Neuronal stem cell (in vitro differentiated cells): ENCODE measurements around the gene MTG2.
A peak's percentile ranks its signal among the peaks of the same experiment; 100 is the strongest.

Source experiments
- DNase-seq: peaks from one replicate; pipeline ENCODE4 v3.0.0-alpha.2; 2013; ENCODE audit warnings: low spot score
- H2AFZ ChIP-seq: one replicate; pipeline ENCODE4 v1.6.1; 2013; ENCODE audit warnings: mild to moderate bottlenecking, low read length, inconsistent platforms
- H2AK5ac ChIP-seq: 2 replicates; pipeline ENCODE4 v1.6.1; 2013; ENCODE audit warnings: low read depth, mild to moderate bottlenecking, inconsistent platforms, low read length, moderate library complexity, mixed read lengths
- H2BK120ac ChIP-seq: 2 replicates; pipeline ENCODE4 v1.6.1; 2013; ENCODE audit warnings: low read depth, mild to moderate bottlenecking, inconsistent platforms, low read length, moderate library complexity, mixed read lengths
- H2BK12ac ChIP-seq: one replicate; pipeline ENCODE4 v1.6.1; 2013; ENCODE audit warnings: low read length, inconsistent platforms
- H2BK15ac ChIP-seq: 2 replicates; pipeline ENCODE4 v1.6.1; 2013; ENCODE audit warnings: mild to moderate bottlenecking, low read length, inconsistent platforms, mixed read lengths
- H2BK5ac ChIP-seq: one replicate; pipeline ENCODE4 v1.6.1; 2013; ENCODE audit warnings: inconsistent platforms, mild to moderate bottlenecking, low read length, moderate library complexity
- H3K14ac ChIP-seq: one replicate; pipeline ENCODE4 v1.6.1; 2013; ENCODE audit warnings: low read length, inconsistent platforms
- H3K18ac ChIP-seq: 2 replicates; pipeline ENCODE4 v1.6.1; 2013; ENCODE audit warnings: low read length, inconsistent platforms
- H3K23ac ChIP-seq: 2 replicates; pipeline ENCODE4 v1.6.1; 2013; ENCODE audit warnings: low read depth, mild to moderate bottlenecking, mixed read lengths, low read length, inconsistent platforms; ENCODE audit not compliant: poor library complexity
- H3K27ac ChIP-seq: replicated peaks from 3 replicates; pipeline ENCODE4 v1.5.1; 2013; ENCODE audit warnings: low read length, inconsistent platforms
- H3K27me3 ChIP-seq, 3 experiments: 2 replicates each; pipeline ENCODE4 v1.6.1; 2013; ENCODE audit warnings: low read length in 3 of 3, mild to moderate bottlenecking in 2 of 3, inconsistent platforms in 1 of 3, low read depth in 1 of 3, mixed read lengths in 1 of 3, moderate library complexity in 1 of 3; ENCODE audit not compliant: control insufficient read depth in 3 of 3, insufficient read depth in 3 of 3
- H3K36me3 ChIP-seq, 2 donors: replicated peaks in 1 of 2; 2 replicates each; pipeline ENCODE4 v1.6.1; 2013; ENCODE audit warnings: low read length in 2 of 2; ENCODE audit not compliant: control insufficient read depth in 2 of 2, insufficient read depth in 2 of 2
- H3K4ac ChIP-seq: 2 replicates; pipeline ENCODE4 v1.6.1; 2013; ENCODE audit warnings: inconsistent platforms, mild to moderate bottlenecking, low read length, moderate library complexity
- H3K4me1 ChIP-seq, 2 donors: 1 replicate in 1 of 2; 2 replicates in 1 of 2; pipeline ENCODE4 v1.6.1; 2013; ENCODE audit warnings: low read length in 2 of 2, low read depth in 1 of 2; ENCODE audit not compliant: control insufficient read depth in 2 of 2, insufficient read depth in 1 of 2
- H3K4me2 ChIP-seq: one replicate; pipeline ENCODE4 v1.6.1; 2013; ENCODE audit warnings: mild to moderate bottlenecking, low read length, inconsistent platforms; ENCODE audit not compliant: insufficient read depth, poor library complexity, severe bottlenecking
- H3K4me3 ChIP-seq, 2 donors: 2 replicates each; pipeline ENCODE4 v1.5.1; 2013; ENCODE audit warnings: low read length in 2 of 2, mild to moderate bottlenecking in 2 of 2, inconsistent platforms in 1 of 2, moderate library complexity in 1 of 2
- H3K79me1 ChIP-seq: one replicate; pipeline ENCODE4 v1.6.1; 2013; ENCODE audit warnings: low read depth, mild to moderate bottlenecking, inconsistent platforms, low read length, moderate library complexity
- H3K9ac ChIP-seq: one replicate; pipeline ENCODE4 v1.6.1; 2013; ENCODE audit warnings: mild to moderate bottlenecking, low read depth, low read length, inconsistent platforms; ENCODE audit not compliant: poor library complexity
- H3K9me3 ChIP-seq, 2 donors: replicated peaks in 1 of 2; 2 replicates each; pipeline versions ENCODE3 to v1.6.1; 2013; ENCODE audit warnings: low read length in 2 of 2, mild to moderate bottlenecking in 2 of 2, inconsistent platforms in 1 of 2, low read depth in 1 of 2, mixed read lengths in 1 of 2, moderate library complexity in 1 of 2; ENCODE audit not compliant: control insufficient read depth in 2 of 2, insufficient read depth in 1 of 2
- H4K8ac ChIP-seq: one replicate; pipeline ENCODE4 v1.6.1; 2013; ENCODE audit warnings: low read depth, mild to moderate bottlenecking, inconsistent platforms, low read length, moderate library complexity
- H4K91ac ChIP-seq: one replicate; pipeline ENCODE4 v1.6.1; 2013; ENCODE audit warnings: low read length, low read depth, mild to moderate bottlenecking, inconsistent platforms; ENCODE audit not compliant: poor library complexity
- WGBS, 2 donors: extraction: QIAGEN DNeasy Blood & Tissue Kit; methylation state at CpG; one replicate each; pipeline ENCODE4 v1.1.7; 2013; ENCODE audit warnings: missing lambda C conversion rate in 2 of 2, mixed read lengths in 1 of 2; ENCODE audit not compliant: insufficient read length in 2 of 2, insufficient replicate concordance in 1 of 2; ENCODE audit errors: extremely low coverage in 2 of 2; 5-methylcytosine and 5-hydroxymethylcytosine counted together

MTG2 gene

DNA sequence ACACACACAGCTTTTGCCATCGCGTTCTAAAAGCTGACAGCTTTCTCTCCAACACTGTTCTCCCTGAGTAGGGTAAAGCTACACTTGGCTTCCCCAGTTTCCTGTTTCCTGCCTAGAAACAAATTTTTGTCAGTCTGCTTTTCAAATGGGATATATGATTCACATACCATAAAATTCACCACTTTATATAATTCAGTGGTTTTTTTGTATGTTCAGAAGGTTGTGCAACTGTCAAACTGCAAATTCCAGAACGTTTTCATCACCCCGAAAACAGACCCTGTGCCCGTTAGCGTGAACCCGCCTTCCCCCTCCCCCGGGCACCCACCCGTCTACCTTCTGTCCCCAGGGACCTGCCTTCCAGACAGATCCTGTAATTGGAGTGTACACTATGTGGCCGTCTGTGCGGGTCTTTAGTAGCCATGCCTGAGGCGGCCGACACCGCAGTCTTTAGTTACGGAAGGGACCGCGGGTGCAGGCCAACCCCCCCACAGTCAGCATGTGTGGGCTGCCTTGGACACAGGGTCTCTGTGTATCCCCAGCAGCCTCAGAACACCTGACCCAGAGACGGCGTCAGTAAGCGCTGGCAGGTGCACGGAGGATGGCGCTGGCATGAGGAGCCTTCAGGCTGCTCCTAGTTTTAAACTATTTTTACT, 20.7 kb downstream of the MTG2 start:
- H2BK5ac ChIP-seq, result no peak overlapping the region
- WGBS, 2 donors, result no CpG with 5 or more reads among the region's 22 CpGs

DNA sequence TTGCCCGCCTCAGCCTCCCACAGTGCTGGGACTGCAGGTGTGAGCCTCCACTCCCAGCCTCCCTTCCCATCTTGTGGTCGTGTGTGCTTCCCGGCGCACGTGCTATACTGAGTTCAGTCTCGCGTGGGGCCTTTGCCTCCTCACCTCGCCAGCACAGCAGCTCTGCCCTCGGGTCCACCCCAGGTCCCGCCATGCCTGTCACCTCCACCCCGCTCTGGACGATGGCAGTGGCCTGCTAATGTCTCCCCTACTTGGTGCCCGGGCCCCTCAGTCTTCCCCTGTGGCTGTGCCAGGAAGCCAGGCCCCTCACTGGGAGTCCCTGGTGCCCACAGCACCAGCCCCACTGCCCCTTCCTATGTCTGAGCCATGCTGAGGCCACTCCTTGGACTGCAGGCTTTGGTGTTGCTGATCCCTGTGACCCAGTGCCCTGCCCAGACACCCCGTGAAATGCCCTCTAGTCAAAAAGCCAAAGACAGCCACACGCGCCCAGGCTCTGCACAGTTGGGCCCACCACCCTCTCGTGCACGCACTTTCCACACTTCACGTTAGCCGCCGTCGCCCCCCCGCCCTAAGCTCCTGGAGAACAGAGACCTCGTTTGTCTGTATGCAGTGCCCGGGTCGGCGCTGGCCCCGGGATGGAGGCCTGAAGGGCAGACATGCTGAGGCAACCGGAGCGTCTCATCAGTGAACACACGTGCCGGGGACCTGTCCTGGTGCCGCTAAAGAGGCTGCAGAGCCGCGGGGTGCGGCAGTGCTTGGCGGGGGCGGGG, 23.0 kb downstream of the MTG2 start:
- no CpG with 5 or more reads among the region's 38 CpGs for WGBS, 2 donors
- H3K18ac ChIP-seq, result peak overlapping the region; percentile 57
- H3K14ac ChIP-seq, result no peak overlapping the region
- H3K23ac ChIP-seq, result no peak overlapping the region
- peaks cover 3 to 6% of the 10 kb centered on the region in 2 donors for H3K4me1 ChIP-seq
- peaks cover 0 to 2% of the 10 kb centered on the region in 2 donors for H3K9me3 ChIP-seq
- H2BK12ac ChIP-seq, result peak overlapping the region; percentile 41
- no peak overlapping the region for H3K9ac ChIP-seq
- peak overlapping the region; percentile 65 for H4K8ac ChIP-seq
- no peaks in the 10 kb centered on the region for H3K27me3 ChIP-seq
- no peak overlapping the region for H2BK15ac ChIP-seq
- H2BK120ac ChIP-seq, result no peak overlapping the region
- no peak for DNase-seq
- peaks cover 1% of the 10 kb centered on the region for H3K79me1 ChIP-seq
- no peak overlapping the region for H3K27ac ChIP-seq
- H3K36me3 ChIP-seq, result peaks cover 12 to 21% of the 10 kb centered on the region in 2 donors
- H2AFZ ChIP-seq, result no peak overlapping the region
- no peak overlapping the region for H3K4ac ChIP-seq
- no peak overlapping the region for H3K4me3 ChIP-seq
- peak overlapping the region; percentile 70 for H2AK5ac ChIP-seq
- H2BK5ac ChIP-seq, result peak overlapping the region; percentile 24
- H4K91ac ChIP-seq, result no peak overlapping the region
- no peak overlapping the region for H3K4me2 ChIP-seq

More for the DNA sequence above, 20.7 kb downstream of the MTG2 start:
- Histone ChIP-seq H4K91ac (no peak overlapping the region), H3K9me3 (peaks cover 0 to 2% of the 10 kb centered on the region in 2 donors), H3K23ac (no peak overlapping the region), H2BK12ac (no peak overlapping the region), H3K4ac (no peak overlapping the region), H3K4me2 (no peak overlapping the region), H3K36me3 (peaks cover 20 to 40% of the 10 kb centered on the region in 2 donors), H3K4me1 (peaks cover 0 to 2% of the 10 kb centered on the region in 2 donors), H2AFZ (no peak overlapping the region), H3K14ac (no peak overlapping the region), H2BK120ac (no peak overlapping the region), H3K9ac (peak overlapping the region; percentile 63), H4K8ac (no peak overlapping the region), H2BK15ac (no peak overlapping the region), H3K27ac (no peak overlapping the region), H3K79me1 (peaks cover 3% of the 10 kb centered on the region), H2AK5ac (no peak overlapping the region), H3K27me3 (no peaks in the 10 kb centered on the region), H3K4me3 (no peak overlapping the region), H3K18ac (no peak overlapping the region)
- no peak for DNase-seq

DNA sequence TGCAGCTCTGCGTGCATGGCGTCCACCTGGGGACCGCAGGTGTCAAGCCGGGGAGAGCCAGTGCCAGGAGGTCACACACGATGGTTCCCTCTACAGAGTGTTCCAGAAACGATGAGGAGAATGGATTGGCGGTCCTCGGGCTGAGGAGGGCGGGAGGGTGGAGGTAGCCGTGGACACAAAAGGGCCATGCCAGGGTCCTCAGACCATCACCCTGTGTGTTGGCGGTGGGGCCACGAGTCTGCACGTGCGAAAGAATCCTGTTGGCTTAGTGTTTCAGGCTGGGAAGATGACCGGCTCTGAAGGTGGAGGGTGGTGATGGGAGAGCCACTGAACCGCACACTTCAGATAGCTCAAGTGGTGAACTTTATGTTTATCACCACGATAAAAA, 23.6 kb downstream of the MTG2 start:
- H3K9ac ChIP-seq, result no peak overlapping the region
- no peak overlapping the region for H3K14ac ChIP-seq
- H3K79me1 ChIP-seq, result peaks cover 1% of the 10 kb centered on the region
- H3K4me2 ChIP-seq, result no peak overlapping the region
- H2AK5ac ChIP-seq, result no peak overlapping the region
- H2BK15ac ChIP-seq, result no peak overlapping the region
- H2BK120ac ChIP-seq, result no peak overlapping the region
- no peak overlapping the region for H3K27ac ChIP-seq
- WGBS, 2 donors, result no CpG with 5 or more reads among the region's 17 CpGs
- no peak overlapping the region for H3K23ac ChIP-seq
- peak overlapping the region; percentile 65 for H4K8ac ChIP-seq
- H4K91ac ChIP-seq, result no peak overlapping the region
- peak overlapping the region; percentile 24 for H2BK5ac ChIP-seq
- H3K36me3 ChIP-seq, result peaks cover 10 to 15% of the 10 kb centered on the region in 2 donors
- no peak for DNase-seq
- H2BK12ac ChIP-seq, result peak overlapping the region; percentile 3
- no peak overlapping the region for H2AFZ ChIP-seq
- H3K9me3 ChIP-seq, result peaks cover 0 to 2% of the 10 kb centered on the region in 2 donors
- no peak overlapping the region for H3K18ac ChIP-seq
- no peak overlapping the region for H3K4ac ChIP-seq
- peaks cover 3 to 6% of the 10 kb centered on the region in 2 donors for H3K4me1 ChIP-seq
- no peak overlapping the region for H3K4me3 ChIP-seq
- H3K27me3 ChIP-seq, result no peaks in the 10 kb centered on the region

DNA sequence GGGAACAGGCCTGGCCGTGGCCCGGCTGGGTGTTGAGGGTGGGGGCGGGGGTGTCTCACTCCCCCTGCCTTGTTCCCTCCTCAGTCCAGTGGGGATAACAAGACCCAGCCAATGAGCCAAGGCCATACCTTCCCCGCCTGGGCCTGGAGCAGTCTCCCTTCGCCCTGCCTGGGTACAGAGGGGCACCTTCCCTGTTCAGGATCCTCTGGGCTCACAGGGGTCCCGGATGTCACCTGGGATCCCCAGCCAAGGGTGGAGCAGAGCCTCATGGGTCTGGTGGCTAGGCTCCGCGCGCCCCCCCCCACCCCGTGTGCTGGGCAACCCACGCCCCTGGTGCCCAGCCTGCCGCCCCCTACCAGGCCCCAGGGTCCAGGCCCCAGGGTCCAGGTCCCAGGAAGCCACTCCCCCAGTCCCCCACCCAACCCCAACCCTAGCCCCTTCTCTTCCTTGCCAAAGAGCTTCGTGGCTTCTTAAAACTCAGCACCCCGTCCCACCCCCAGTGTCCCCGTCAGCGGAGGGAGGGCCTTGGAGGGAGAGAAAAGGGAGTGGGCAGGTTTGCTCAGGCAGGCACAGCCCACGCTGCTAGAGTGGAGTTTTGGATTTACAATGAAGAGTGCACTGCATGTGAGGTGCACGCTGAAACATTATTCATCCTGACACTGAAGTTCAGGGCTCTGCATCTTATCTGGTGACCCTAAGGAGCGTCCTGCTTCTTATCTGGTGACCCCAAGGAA, 25.4 kb downstream of the MTG2 start:
- Histone ChIP-seq H3K36me3 (peaks cover 0 to 1% of the 10 kb centered on the region in 2 donors), H2BK120ac (no peak overlapping the region), H2AK5ac (peak overlapping the region; percentile 61), H3K14ac (no peak overlapping the region), H4K8ac (no peak overlapping the region), H3K4me3 (no peak overlapping the region), H2BK5ac (no peak overlapping the region), H2BK15ac (no peak overlapping the region), H2AFZ (no peak overlapping the region), H3K18ac (no peak overlapping the region), H3K9me3 (no peaks in the 10 kb centered on the region), H3K4ac (no peak overlapping the region), H4K91ac (no peak overlapping the region), H3K23ac (no peak overlapping the region), H3K27ac (no peak overlapping the region), H3K27me3 (no peaks in the 10 kb centered on the region), H3K4me2 (no peak overlapping the region), H3K4me1 (peaks cover 8 to 15% of the 10 kb centered on the region in 2 donors), H2BK12ac (no peak overlapping the region), H3K9ac (no peak overlapping the region), H3K79me1 (peaks cover 1% of the 10 kb centered on the region)
- no CpG with 5 or more reads among the region's 19 CpGs for WGBS, 2 donors
- DNase-seq, result no peak
